Activated CD8-positive, alpha-beta memory T cell treated with anti-CD3 and anti-CD28 coated beads for 4 hours (primary cell): ENCODE data around the gene ZNF462.
"Not testable (repeated sequence)": the region's sequence is repeated elsewhere in the genome, so short reads cannot be mapped to it uniquely, and the experiment has no call there.

ENCODE experiments used
- DNase-seq, 2 donors: peaks; one replicate each; pipeline ENCODE4 v3.0.0-alpha.2; 2020; ENCODE audit warnings: low read depth in 2 of 2

ZNF462 gene

GRCh38 chr9:106862821-106863720 is at the start of gene ZNF462:
Gene ZNF462 (plus strand): TSS chr9:106863166. CDS start chr9:106923384, 60,218 bp downstream.
- no peak for DNase-seq

- DNase-seq = no peak
Observed at GRCh38 chr9:106816524-106816923, 46.4 kb upstream of the ZNF462 start.

GRCh38 chr9:106818034-106818433 is 44.9 kb upstream of the ZNF462 start:
- DNase-seq = no peak

GRCh38 chr9:106820866-106821265 is 42.1 kb upstream of the ZNF462 start:
- no peak for DNase-seq

GRCh38 chr9:106828070-106828469 is 34.9 kb upstream of the ZNF462 start:
- DNase-seq = no peak

- no peak for DNase-seq
Observed at GRCh38 chr9:106828965-106829364, 34.0 kb upstream of the ZNF462 start.

- DNase-seq = no peak
Observed at GRCh38 chr9:106829666-106830408, 33.1 kb upstream of the ZNF462 start.

GRCh38 chr9:106830527-106831150 is 32.3 kb upstream of the ZNF462 start:
- DNase-seq = no peak

GRCh38 chr9:106834888-106835287 is 28.1 kb upstream of the ZNF462 start:
- DNase-seq = no peak

- no peak for DNase-seq
Observed at GRCh38 chr9:106835840-106836239, 27.1 kb upstream of the ZNF462 start.

GRCh38 chr9:106843371-106843770 is 19.6 kb upstream of the ZNF462 start:
- no peak for DNase-seq

GRCh38 chr9:106846307-106846706 is 16.7 kb upstream of the ZNF462 start:
- DNase-seq = no peak

- no peak for DNase-seq
Observed at GRCh38 chr9:106846857-106847256, 16.1 kb upstream of the ZNF462 start.

GRCh38 chr9:106851640-106852039 is 11.3 kb upstream of the ZNF462 start:
- DNase-seq = not testable (repeated sequence)

- DNase-seq = no peak
Observed at GRCh38 chr9:106857811-106858470, 5.0 kb upstream of the ZNF462 start.

GRCh38 chr9:106859957-106860720 is 2.8 kb upstream of the ZNF462 start:
- DNase-seq = no peak

- DNase-seq = no peak
Observed at GRCh38 chr9:106860721-106861639, 2.0 kb upstream of the ZNF462 start.

- no peak for DNase-seq
Observed at GRCh38 chr9:106861640-106862109, 1.3 kb upstream of the ZNF462 start.

- no peak for DNase-seq
Observed at GRCh38 chr9:106862110-106862820, 701 bp upstream of the ZNF462 start.
